Measurements from ENCODE around the gene ACSL4.

ACSL4 gene
- total RNA-seq: 33.5 to 39.4 (median 38.5) reads per million in 3 donors

GRCh38 chrX:109732807-109733612 is at the start of gene ACSL4:
Gene ACSL4, minus strand, starts transcription at chrX:109733257. Its CDS starts 49,894 bp downstream, at chrX:109683363.
- H3K27me3 ChIP-seq (replicated peaks; ENCODE audit: control insufficient read depth, insufficient read depth, low read length, poor library complexity, severe bottlenecking): no peaks in the 10 kb centered on the region
- no peaks in the 10 kb centered on the region for H3K9me3 ChIP-seq (ENCODE audit: control insufficient read depth, low read length)
- DNase-seq: peak; percentile 73 to 80 (median 77)
- no peaks in the 10 kb centered on the region for H3K36me3 ChIP-seq (ENCODE audit: control insufficient read depth, insufficient read depth, low read length)
- no peaks in the 10 kb centered on the region for H3K4me1 ChIP-seq (ENCODE audit: control insufficient read depth, insufficient read depth, low read length, poor library complexity, severe bottlenecking)
- peak within 1 kb of the TSS; percentile 66 for H3K27ac ChIP-seq (ENCODE audit: insufficient read depth, low read length, poor library complexity, severe bottlenecking)
- peak within 1 kb of the TSS; percentile 62 for H3K4me3 ChIP-seq (ENCODE audit: insufficient read depth, low read depth, low read length, poor library complexity, severe bottlenecking)

GRCh38 chrX:109777749-109778148 is 44.7 kb upstream of the ACSL4 start:
- no peaks in the 10 kb centered on the region for H3K9me3 ChIP-seq (ENCODE audit: control insufficient read depth, low read length)
- H3K4me3 ChIP-seq (ENCODE audit: insufficient read depth, low read depth, low read length, poor library complexity, severe bottlenecking): no peak overlapping the region
- no peaks in the 10 kb centered on the region for H3K36me3 ChIP-seq (ENCODE audit: control insufficient read depth, insufficient read depth, low read length)
- no peaks in the 10 kb centered on the region for H3K27me3 ChIP-seq (replicated peaks; ENCODE audit: control insufficient read depth, insufficient read depth, low read length, poor library complexity, severe bottlenecking)
- no peaks in the 10 kb centered on the region for H3K4me1 ChIP-seq (ENCODE audit: control insufficient read depth, insufficient read depth, low read length, poor library complexity, severe bottlenecking)
- no peak overlapping the region for H3K27ac ChIP-seq (ENCODE audit: insufficient read depth, low read length, poor library complexity, severe bottlenecking)
- no peak for DNase-seq

DNA sequence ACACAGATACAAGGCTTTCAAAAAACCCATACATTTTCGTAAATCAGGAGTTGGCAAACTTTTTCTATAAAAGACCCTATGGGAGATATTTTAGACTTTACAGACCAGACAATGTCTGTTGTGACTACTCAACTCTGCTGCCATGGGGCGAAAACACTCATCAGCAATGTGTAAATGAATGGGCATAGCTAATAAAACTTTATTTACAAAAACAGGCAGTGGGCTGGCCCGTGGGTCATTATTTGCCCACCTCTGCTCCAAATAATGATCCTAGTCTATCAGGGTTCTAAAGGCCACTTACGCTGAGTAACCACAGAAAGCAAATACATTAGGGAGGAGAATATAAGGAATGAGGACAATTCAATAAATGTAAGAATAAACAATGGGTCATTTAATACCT is 43.9 kb upstream of the ACSL4 start:
- Histone ChIP-seq H3K27ac (ENCODE audit: insufficient read depth, low read length, poor library complexity, severe bottlenecking) (no peak overlapping the region), H3K27me3 (replicated peaks; ENCODE audit: control insufficient read depth, insufficient read depth, low read length, poor library complexity, severe bottlenecking) (no peaks in the 10 kb centered on the region), H3K4me3 (ENCODE audit: insufficient read depth, low read depth, low read length, poor library complexity, severe bottlenecking) (no peak overlapping the region), H3K9me3 (ENCODE audit: control insufficient read depth, low read length) (no peaks in the 10 kb centered on the region), H3K4me1 (ENCODE audit: control insufficient read depth, insufficient read depth, low read length, poor library complexity, severe bottlenecking) (no peaks in the 10 kb centered on the region), H3K36me3 (ENCODE audit: control insufficient read depth, insufficient read depth, low read length) (no peaks in the 10 kb centered on the region)
- no peak for DNase-seq

- Histone ChIP-seq H3K4me1 (ENCODE audit: control insufficient read depth, insufficient read depth, low read length, poor library complexity, severe bottlenecking) (no peaks in the 10 kb centered on the region), H3K27ac (ENCODE audit: insufficient read depth, low read length, poor library complexity, severe bottlenecking) (no peak overlapping the region), H3K9me3 (ENCODE audit: control insufficient read depth, low read length) (no peaks in the 10 kb centered on the region), H3K27me3 (replicated peaks; ENCODE audit: control insufficient read depth, insufficient read depth, low read length, poor library complexity, severe bottlenecking) (no peaks in the 10 kb centered on the region), H3K36me3 (ENCODE audit: control insufficient read depth, insufficient read depth, low read length) (no peaks in the 10 kb centered on the region), H3K4me3 (ENCODE audit: insufficient read depth, low read depth, low read length, poor library complexity, severe bottlenecking) (no peak overlapping the region)
- DNase-seq: no peak
Measured at GRCh38 chrX:109776432-109776831, 43.4 kb upstream of the ACSL4 start.

- no peak overlapping the region for H3K4me3 ChIP-seq (ENCODE audit: insufficient read depth, low read depth, low read length, poor library complexity, severe bottlenecking)
- H3K27me3 ChIP-seq (replicated peaks; ENCODE audit: control insufficient read depth, insufficient read depth, low read length, poor library complexity, severe bottlenecking): no peaks in the 10 kb centered on the region
- no peaks in the 10 kb centered on the region for H3K36me3 ChIP-seq (ENCODE audit: control insufficient read depth, insufficient read depth, low read length)
- no peak for DNase-seq
- no peak overlapping the region for H3K27ac ChIP-seq (ENCODE audit: insufficient read depth, low read length, poor library complexity, severe bottlenecking)
- H3K4me1 ChIP-seq (ENCODE audit: control insufficient read depth, insufficient read depth, low read length, poor library complexity, severe bottlenecking): no peaks in the 10 kb centered on the region
- H3K9me3 ChIP-seq (ENCODE audit: control insufficient read depth, low read length): no peaks in the 10 kb centered on the region
Measured at GRCh38 chrX:109775386-109775785, 42.3 kb upstream of the ACSL4 start.

DNA sequence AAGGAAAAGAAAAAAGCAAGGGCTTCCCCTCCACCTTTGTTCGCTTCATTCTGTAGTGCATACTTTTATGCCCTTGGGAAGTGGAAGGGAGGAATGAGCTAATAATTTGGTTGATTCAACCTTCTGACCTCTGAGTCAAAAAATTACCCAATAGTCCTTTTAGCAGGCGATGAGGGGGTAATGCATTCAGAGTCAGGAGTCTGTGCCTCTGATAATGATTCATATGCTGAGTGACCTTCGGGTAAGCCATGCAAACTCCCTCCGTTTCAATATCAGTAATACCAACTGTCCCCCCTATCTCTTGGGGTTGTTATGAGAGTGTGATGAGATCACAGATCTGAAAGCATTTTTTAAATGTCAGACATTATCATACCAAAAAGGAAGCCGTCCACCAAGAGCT is 41.6 kb upstream of the ACSL4 start:
- no peak overlapping the region for H3K4me3 ChIP-seq (ENCODE audit: insufficient read depth, low read depth, low read length, poor library complexity, severe bottlenecking)
- no peak overlapping the region for H3K27ac ChIP-seq (ENCODE audit: insufficient read depth, low read length, poor library complexity, severe bottlenecking)
- no peaks in the 10 kb centered on the region for H3K27me3 ChIP-seq (replicated peaks; ENCODE audit: control insufficient read depth, insufficient read depth, low read length, poor library complexity, severe bottlenecking)
- no peaks in the 10 kb centered on the region for H3K36me3 ChIP-seq (ENCODE audit: control insufficient read depth, insufficient read depth, low read length)
- no peaks in the 10 kb centered on the region for H3K9me3 ChIP-seq (ENCODE audit: control insufficient read depth, low read length)
- no peak for DNase-seq
- H3K4me1 ChIP-seq (ENCODE audit: control insufficient read depth, insufficient read depth, low read length, poor library complexity, severe bottlenecking): no peaks in the 10 kb centered on the region

DNA sequence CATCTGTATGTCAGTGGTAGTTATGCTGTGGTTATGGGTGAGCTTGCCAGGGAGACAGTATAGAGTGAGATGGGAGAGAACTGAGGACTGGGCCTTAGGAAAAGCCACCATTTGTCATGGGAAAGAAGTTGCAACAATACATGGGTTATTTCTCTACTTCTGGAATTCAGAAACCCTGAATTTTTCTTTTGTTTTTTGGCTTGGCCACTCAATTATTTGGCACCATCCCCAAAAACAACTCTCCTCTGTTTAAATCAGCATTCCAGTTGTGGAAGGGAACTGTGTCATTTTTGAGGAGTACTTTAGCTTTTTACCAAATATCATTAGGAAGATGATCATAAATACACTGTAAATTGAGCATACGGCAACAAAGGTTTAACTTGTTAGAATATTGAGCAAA is 41.1 kb upstream of the ACSL4 start:
- Histone ChIP-seq H3K27ac (ENCODE audit: insufficient read depth, low read length, poor library complexity, severe bottlenecking) (no peak overlapping the region), H3K4me3 (ENCODE audit: insufficient read depth, low read depth, low read length, poor library complexity, severe bottlenecking) (no peak overlapping the region), H3K36me3 (ENCODE audit: control insufficient read depth, insufficient read depth, low read length) (no peaks in the 10 kb centered on the region), H3K27me3 (replicated peaks; ENCODE audit: control insufficient read depth, insufficient read depth, low read length, poor library complexity, severe bottlenecking) (no peaks in the 10 kb centered on the region), H3K9me3 (ENCODE audit: control insufficient read depth, low read length) (no peaks in the 10 kb centered on the region), H3K4me1 (ENCODE audit: control insufficient read depth, insufficient read depth, low read length, poor library complexity, severe bottlenecking) (no peaks in the 10 kb centered on the region)
- DNase-seq: no peak

DNA sequence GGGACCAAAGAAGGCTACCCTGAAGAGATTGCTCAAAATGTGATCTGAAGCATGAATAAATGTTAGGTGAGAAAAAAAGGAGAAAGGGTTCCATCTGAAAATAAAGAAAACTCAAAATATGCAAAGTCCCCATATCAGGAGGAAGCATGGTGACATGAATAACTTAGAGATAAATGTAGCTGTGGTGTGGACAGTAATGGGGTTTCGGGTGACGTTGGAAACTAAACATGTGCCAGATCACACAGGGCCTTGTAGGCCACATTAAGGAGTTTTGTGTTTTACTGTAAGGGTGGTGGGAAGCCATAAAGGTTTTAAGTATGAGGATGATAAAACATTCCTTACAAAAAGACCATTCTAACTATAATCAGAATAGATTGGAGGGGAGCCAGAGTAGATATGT is 40.3 kb upstream of the ACSL4 start:
- Histone ChIP-seq H3K27me3 (replicated peaks; ENCODE audit: control insufficient read depth, insufficient read depth, low read length, poor library complexity, severe bottlenecking) (no peaks in the 10 kb centered on the region), H3K9me3 (ENCODE audit: control insufficient read depth, low read length) (no peaks in the 10 kb centered on the region)

DNA sequence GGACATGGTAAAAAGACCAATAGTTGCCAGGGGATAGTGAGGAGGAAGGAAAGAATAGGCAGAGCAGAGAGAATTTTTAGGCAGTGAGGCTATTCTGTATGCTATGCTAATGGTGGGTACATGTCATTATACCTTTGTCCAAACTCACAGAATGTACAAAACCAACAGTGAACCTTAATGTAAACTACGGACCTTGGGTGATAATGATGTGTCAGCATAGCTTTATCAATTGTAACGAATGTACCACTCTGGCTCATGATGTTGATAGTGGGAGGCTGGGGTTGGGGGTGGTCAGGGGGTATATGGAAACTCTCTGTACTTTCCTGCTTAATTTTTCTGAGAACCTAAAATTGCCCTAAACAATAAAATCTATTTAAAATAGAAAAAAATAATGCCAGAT is 37.7 kb upstream of the ACSL4 start:
- no peaks in the 10 kb centered on the region for H3K27me3 ChIP-seq (replicated peaks; ENCODE audit: control insufficient read depth, insufficient read depth, low read length, poor library complexity, severe bottlenecking)
- no peaks in the 10 kb centered on the region for H3K9me3 ChIP-seq (ENCODE audit: control insufficient read depth, low read length)
- no peak overlapping the region for H3K27ac ChIP-seq (ENCODE audit: insufficient read depth, low read length, poor library complexity, severe bottlenecking)
- no peak for DNase-seq
- H3K4me1 ChIP-seq (ENCODE audit: control insufficient read depth, insufficient read depth, low read length, poor library complexity, severe bottlenecking): no peaks in the 10 kb centered on the region
- H3K36me3 ChIP-seq (ENCODE audit: control insufficient read depth, insufficient read depth, low read length): no peaks in the 10 kb centered on the region
- H3K4me3 ChIP-seq (ENCODE audit: insufficient read depth, low read depth, low read length, poor library complexity, severe bottlenecking): no peak overlapping the region

More for the DNA sequence above, 40.3 kb upstream of the ACSL4 start:
- Histone ChIP-seq H3K4me3 (ENCODE audit: insufficient read depth, low read depth, low read length, poor library complexity, severe bottlenecking) (no peak overlapping the region), H3K36me3 (ENCODE audit: control insufficient read depth, insufficient read depth, low read length) (no peaks in the 10 kb centered on the region), H3K4me1 (ENCODE audit: control insufficient read depth, insufficient read depth, low read length, poor library complexity, severe bottlenecking) (no peaks in the 10 kb centered on the region), H3K27ac (ENCODE audit: insufficient read depth, low read length, poor library complexity, severe bottlenecking) (no peak overlapping the region)
- no peak for DNase-seq

- DNase-seq: no peak
- no peaks in the 10 kb centered on the region for H3K4me1 ChIP-seq (ENCODE audit: control insufficient read depth, insufficient read depth, low read length, poor library complexity, severe bottlenecking)
- no peaks in the 10 kb centered on the region for H3K27me3 ChIP-seq (replicated peaks; ENCODE audit: control insufficient read depth, insufficient read depth, low read length, poor library complexity, severe bottlenecking)
- H3K36me3 ChIP-seq (ENCODE audit: control insufficient read depth, insufficient read depth, low read length): no peaks in the 10 kb centered on the region
- H3K4me3 ChIP-seq (ENCODE audit: insufficient read depth, low read depth, low read length, poor library complexity, severe bottlenecking): no peak overlapping the region
- no peaks in the 10 kb centered on the region for H3K9me3 ChIP-seq (ENCODE audit: control insufficient read depth, low read length)
- H3K27ac ChIP-seq (ENCODE audit: insufficient read depth, low read length, poor library complexity, severe bottlenecking): no peak overlapping the region
Measured at GRCh38 chrX:109760922-109761250, 27.8 kb upstream of the ACSL4 start.
